AG04449 (cell line): ENCODE measurements around the gene MEN1.

Experiments used
- CTCF ChIA-PET: fragments of 350-600 bp; formaldehyde crosslinking; extraction: SDS; loops from one replicate; lab custom pipeline; 2021; ENCODE audit warnings: antibody characterized with exemption; lab: Yijun Ruan, JAX
- POLR2A ChIA-PET: fragments of 400-600, 350-600 bp; formaldehyde crosslinking; extraction: SDS; loops from one replicate; lab custom pipeline; 2020; ENCODE audit warnings: antibody characterized with exemption, inconsistent platforms; lab: Yijun Ruan, JAX
- DNase-seq: peaks from one replicate; pipeline ENCODE4 v3.0.0-alpha.2; 2010; ENCODE audit warnings: low read depth, low spot score
- H3K4me3 ChIP-seq: 2 replicates; pipeline ENCODE4 v1.5.1; 2011; ENCODE audit warnings: low read depth, mild to moderate bottlenecking, control low read depth, low read length
- CTCF ChIP-seq: IDR thresholded peaks from one replicate; pipeline ENCODE4 v1.5.1; 2011; ENCODE audit warnings: mild to moderate bottlenecking, moderate library complexity, low read length, control low read depth, inconsistent platforms; ENCODE audit not compliant: insufficient read depth; ENCODE audit errors: missing control alignments

MEN1 gene

GRCh38 chr11:64764040-64764611 is 46.2 kb downstream of the MEN1 start:
- POLR2A ChIA-PET, result no interaction called here
- DNase-seq, result no peak
- TF ChIP-seq CTCF, result no peak
- no peak overlapping the region for H3K4me3 ChIP-seq
- CTCF ChIA-PET, result interaction anchor here (0.6 to 3.9 kb wide), 5 partner anchors 10 to 1826 kb away, joined by 3 to 34 read pairs (median 4); no protein-coding TSS in a partner anchor

- CTCF ChIA-PET, result interaction anchor here (0.6 to 3.9 kb wide), 5 partner anchors 11 to 1826 kb away, joined by 3 to 34 read pairs (median 4); no protein-coding TSS in a partner anchor
- TF ChIP-seq CTCF, result no peak
- no peak overlapping the region for H3K4me3 ChIP-seq
- DNase-seq, result no peak
- POLR2A ChIA-PET, result no interaction called here
Observed at GRCh38 chr11:64763526-64764039, 46.8 kb downstream of the MEN1 start.

- DNase-seq, result peak; percentile 23
- ChIA-PET POLR2A (no interaction called here), CTCF (interaction anchor here (0.9 to 3.9 kb wide), 5 partner anchors 12 to 74 kb away, joined by 3 to 34 read pairs (median 4); no protein-coding TSS in a partner anchor)
- no peak for TF ChIP-seq CTCF
- no peak overlapping the region for H3K4me3 ChIP-seq
Observed at GRCh38 chr11:64762674-64763525, 47.5 kb downstream of the MEN1 start.

- CTCF ChIA-PET, result interaction anchor here (0.9 to 2.1 kb wide), 3 partner anchors 9 to 20 kb away, joined by 4 to 9 read pairs (median 4); no protein-coding TSS in a partner anchor
Observed at GRCh38 chr11:64762277-64762673, 48.1 kb downstream of the MEN1 start.

GRCh38 chr11:64760759-64761420 is 49.5 kb downstream of the MEN1 start:
- no peak overlapping the region for H3K4me3 ChIP-seq
- ChIA-PET CTCF (interaction anchor here (1.2 to 2.1 kb wide), 6 partner anchors 7 to 312 kb away, joined by 4 to 9 read pairs (median 4); partner anchors contain the start of gene RASGRP2), POLR2A (interaction anchor here (1.5 kb wide), 1 partner anchor 18 kb away, joined by 7 read pairs; the partner anchor contains the start of gene SF1)
- TF ChIP-seq CTCF, result no peak
- DNase-seq, result no peak

More at GRCh38 chr11:64762277-64762673, 48.1 kb downstream of the MEN1 start:
- TF ChIP-seq CTCF, result no peak
- POLR2A ChIA-PET, result no interaction called here
- no peak for DNase-seq
- H3K4me3 ChIP-seq, result no peak overlapping the region
